Measurements from ENCODE around the gene SACS. TPM values are rescaled to one million over a fixed set of nuclear protein-coding genes. Genes with fewer than 3 reads are reported as not detected.
A peak's percentile ranks its signal among the peaks of the same experiment; 100 is the strongest.

Gene SACS, protein sequence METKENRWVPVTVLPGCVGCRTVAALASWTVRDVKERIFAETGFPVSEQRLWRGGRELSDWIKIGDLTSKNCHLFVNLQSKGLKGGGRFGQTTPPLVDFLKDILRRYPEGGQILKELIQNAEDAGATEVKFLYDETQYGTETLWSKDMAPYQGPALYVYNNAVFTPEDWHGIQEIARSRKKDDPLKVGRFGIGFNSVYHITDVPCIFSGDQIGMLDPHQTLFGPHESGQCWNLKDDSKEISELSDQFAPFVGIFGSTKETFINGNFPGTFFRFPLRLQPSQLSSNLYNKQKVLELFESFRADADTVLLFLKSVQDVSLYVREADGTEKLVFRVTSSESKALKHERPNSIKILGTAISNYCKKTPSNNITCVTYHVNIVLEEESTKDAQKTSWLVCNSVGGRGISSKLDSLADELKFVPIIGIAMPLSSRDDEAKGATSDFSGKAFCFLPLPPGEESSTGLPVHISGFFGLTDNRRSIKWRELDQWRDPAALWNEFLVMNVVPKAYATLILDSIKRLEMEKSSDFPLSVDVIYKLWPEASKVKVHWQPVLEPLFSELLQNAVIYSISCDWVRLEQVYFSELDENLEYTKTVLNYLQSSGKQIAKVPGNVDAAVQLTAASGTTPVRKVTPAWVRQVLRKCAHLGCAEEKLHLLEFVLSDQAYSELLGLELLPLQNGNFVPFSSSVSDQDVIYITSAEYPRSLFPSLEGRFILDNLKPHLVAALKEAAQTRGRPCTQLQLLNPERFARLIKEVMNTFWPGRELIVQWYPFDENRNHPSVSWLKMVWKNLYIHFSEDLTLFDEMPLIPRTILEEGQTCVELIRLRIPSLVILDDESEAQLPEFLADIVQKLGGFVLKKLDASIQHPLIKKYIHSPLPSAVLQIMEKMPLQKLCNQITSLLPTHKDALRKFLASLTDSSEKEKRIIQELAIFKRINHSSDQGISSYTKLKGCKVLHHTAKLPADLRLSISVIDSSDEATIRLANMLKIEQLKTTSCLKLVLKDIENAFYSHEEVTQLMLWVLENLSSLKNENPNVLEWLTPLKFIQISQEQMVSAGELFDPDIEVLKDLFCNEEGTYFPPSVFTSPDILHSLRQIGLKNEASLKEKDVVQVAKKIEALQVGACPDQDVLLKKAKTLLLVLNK (N-terminal part only)
- total RNA-seq, result 10 to 100 TPM; 27.4 to 30.9 TPM

DNA sequence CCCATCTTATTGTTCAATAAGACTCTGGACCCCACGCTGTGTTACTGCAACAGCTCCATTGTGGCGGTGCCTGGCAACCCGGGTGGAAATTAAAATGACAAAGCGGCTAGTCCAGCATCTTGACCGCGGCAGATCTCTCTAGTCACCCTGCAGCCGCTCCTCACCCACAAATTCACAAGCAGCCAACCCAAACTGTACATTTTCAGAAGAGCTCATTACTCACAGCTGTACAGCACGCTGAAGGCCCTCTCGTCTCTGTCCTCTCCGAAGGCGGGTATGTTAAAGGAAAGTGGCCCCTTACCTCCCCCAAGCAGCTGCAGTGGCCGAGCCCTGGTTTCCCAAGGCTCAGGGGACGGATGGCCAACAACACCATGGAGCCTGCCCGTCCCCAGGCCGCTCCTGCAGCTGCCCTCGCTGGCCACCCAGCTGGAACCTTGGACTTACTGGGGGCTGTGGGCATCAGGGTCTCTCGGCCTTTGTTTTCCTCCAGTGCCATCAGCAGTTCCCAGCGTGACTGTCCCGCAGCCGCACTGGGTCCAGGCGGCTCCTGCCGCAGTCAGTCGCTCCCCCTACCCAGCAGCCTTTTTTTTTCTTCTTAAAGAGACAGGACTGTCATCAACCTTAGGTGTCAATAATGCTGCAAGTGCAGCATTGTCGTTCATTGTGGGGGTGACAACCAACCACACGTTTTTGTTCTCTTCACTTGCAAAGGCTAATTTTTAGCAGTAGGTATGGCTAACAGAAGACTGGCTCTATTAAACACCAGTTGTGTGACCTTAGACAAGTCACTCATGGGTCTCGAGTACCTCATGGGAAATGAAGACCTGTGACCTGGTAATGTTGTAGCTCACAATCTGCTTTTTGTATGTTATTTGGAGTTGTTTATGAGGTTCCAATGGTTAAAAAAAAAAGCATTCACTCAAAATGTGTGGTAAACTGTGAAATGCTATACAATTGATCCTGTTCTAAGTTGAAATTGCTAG, at the start of gene SACS:
TSS of gene SACS (minus strand) at position 532 of the 983 bp plus-strand sequence. CDS start 22,463 bp downstream, outside the sequence.
- no peak for ATAC-seq (ENCODE audit: low read depth)
- DNase-seq, result no peak
- POLR2A ChIA-PET, result no interaction called here
- H3K4me3 Mint-ChIP-seq, result no peak within 1 kb of the TSS
- H3K27me3 Mint-ChIP-seq, result peaks cover 48% of the 10 kb centered on the region
- no peaks in the 10 kb centered on the region for H3K4me1 Mint-ChIP-seq
- H3K27ac Mint-ChIP-seq, result no peak within 1 kb of the TSS
- H3K9me3 Mint-ChIP-seq, result no peaks in the 10 kb centered on the region
- H3K36me3 Mint-ChIP-seq, result no peaks in the 10 kb centered on the region

DNA sequence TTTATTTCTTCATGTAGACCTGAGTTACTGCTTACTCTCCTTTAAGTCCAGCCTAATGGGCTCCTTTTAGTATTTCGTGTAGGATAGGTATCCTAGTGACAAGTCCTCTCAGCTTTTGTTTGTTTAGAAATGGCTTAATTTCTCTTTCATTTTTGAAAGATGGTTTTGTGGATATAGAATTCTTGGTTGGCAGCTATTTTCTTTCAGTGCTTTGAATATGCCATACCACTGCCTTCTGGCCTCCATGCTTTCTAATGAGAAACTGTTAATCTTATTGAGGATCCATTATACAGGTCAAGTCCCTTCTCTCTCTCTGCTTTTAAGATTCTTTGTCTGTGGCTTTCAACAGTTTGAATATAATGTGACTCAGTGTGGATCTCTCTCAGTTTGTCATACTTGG, 46.8 kb upstream of the SACS start:
- DNase-seq (no peak), ATAC-seq (ENCODE audit: low read depth) (no peak)
- POLR2A ChIA-PET, result no interaction called here
- Mint-ChIP-seq H3K4me1 (no peaks in the 10 kb centered on the region), H3K27ac (no peak overlapping the region), H3K27me3 (peaks cover 26% of the 10 kb centered on the region), H3K4me3 (no peak overlapping the region), H3K9me3 (peaks cover 12% of the 10 kb centered on the region), H3K36me3 (peaks cover 4% of the 10 kb centered on the region)

DNA sequence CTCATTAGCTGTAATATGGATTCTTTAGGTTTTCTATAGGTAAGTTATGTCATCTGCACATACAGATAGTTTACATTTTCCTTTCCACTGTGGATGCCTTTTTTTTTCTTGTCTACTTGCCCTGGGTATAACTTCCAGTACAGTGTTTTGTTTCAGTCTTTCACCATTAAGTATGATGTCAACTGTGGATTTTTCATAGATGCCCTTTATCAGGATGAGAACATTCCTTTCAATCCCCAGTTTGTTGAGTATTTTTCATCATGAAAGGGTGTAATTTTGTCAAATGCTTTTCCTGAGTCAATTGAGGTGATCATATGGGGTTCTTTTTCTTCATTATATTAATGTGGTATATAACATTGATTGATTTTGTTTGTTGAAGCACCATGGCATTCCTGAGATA, 43.6 kb upstream of the SACS start:
- peaks cover 4% of the 10 kb centered on the region for H3K36me3 Mint-ChIP-seq
- H3K27me3 Mint-ChIP-seq, result peaks cover 26% of the 10 kb centered on the region
- peaks cover 12% of the 10 kb centered on the region for H3K9me3 Mint-ChIP-seq
- POLR2A ChIA-PET, result no interaction called here
- DNase-seq (no peak), ATAC-seq (ENCODE audit: low read depth) (no peak)
- H3K4me3 Mint-ChIP-seq, result no peak overlapping the region
- no peaks in the 10 kb centered on the region for H3K4me1 Mint-ChIP-seq
- H3K27ac Mint-ChIP-seq, result no peak overlapping the region

DNA sequence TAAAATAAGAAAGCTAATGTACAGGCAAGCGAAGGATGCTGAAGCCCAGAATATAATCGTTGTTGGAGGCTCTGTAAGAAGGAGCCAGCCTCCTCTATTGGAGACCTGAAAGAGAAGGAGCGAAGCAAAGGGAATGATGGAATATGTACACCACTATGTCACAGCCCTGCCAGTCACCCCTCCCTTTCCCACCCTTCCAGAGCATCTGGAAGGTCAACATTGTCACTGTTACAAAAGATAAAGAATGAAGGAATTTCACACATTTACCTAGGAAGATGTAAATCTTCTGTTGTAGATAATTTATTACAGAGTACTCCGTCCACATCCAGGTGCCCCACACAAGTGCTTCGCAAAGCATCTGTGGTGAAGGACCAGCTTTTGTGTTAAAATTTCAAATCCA, 39.7 kb upstream of the SACS start:
- H3K4me3 Mint-ChIP-seq, result no peak overlapping the region
- POLR2A ChIA-PET, result no interaction called here
- peaks cover 25% of the 10 kb centered on the region for H3K27me3 Mint-ChIP-seq
- ATAC-seq (ENCODE audit: low read depth) (no peak), DNase-seq (no peak)
- no peaks in the 10 kb centered on the region for H3K36me3 Mint-ChIP-seq
- H3K9me3 Mint-ChIP-seq, result no peaks in the 10 kb centered on the region
- no peaks in the 10 kb centered on the region for H3K4me1 Mint-ChIP-seq
- no peak overlapping the region for H3K27ac Mint-ChIP-seq

DNA sequence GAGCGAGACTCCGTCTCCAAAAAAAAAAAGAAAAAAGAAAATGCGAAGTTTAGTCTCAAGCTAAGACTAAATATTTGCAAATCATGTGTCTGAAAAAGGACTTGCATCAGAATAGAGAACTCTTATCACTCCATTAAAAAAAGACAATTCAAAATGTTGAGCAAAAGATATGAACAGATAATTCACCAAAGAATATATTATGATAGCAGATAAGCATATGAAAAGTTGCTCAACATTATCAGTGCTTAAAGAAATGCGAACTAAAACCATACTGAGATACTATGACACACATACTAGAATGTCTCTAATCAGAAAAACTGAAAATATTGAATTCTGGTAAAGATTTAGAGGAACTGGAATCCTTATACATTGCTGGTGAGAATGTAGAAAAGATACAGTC, 38.7 kb upstream of the SACS start:
- H3K4me3 Mint-ChIP-seq, result no peak overlapping the region
- no peaks in the 10 kb centered on the region for H3K9me3 Mint-ChIP-seq
- H3K36me3 Mint-ChIP-seq, result no peaks in the 10 kb centered on the region
- DNase-seq, result no peak
- no peak for ATAC-seq (ENCODE audit: low read depth)
- peaks cover 17% of the 10 kb centered on the region for H3K27me3 Mint-ChIP-seq
- no peak overlapping the region for H3K27ac Mint-ChIP-seq
- POLR2A ChIA-PET, result no interaction called here
- H3K4me1 Mint-ChIP-seq, result no peaks in the 10 kb centered on the region

DNA sequence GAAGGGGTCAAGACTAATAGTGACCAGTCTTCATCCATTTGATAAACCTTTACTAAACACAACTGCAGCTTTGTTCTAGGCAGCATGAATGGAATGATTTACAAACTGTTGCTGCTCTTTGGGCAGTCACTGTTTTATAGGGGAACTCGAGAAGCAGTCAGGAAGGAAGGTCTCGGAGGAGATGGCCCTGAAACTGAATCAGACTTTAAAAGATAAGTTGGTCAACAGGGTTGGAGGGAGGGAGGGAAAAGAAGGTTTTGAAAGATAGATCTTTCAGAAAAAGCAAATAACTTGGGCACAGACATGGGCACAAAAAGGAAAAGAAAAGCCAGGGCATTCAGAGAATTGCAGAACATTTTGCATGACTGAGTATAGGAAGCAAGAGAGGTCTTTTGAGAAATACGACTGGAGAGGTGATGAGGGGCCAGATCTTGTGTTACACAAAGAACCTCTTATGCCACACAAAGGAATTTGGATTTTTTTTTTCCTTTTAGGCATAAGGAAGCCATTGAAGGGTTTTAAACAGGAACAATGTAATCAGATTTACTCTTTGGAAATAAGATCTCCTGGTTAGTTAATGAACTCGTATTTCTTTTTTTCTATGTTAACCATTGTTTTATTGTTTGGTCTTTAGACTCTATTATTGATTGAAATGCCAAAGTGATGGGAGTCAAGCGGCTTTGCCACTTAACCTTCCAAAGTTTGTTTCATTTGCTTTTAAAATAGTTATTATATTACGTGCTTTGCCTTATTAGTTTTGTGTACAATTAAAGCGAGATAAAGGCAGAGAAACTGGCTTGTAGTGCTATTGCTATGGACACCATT, 37.5 kb upstream of the SACS start:
- POLR2A ChIA-PET, result no interaction called here
- no peak overlapping the region for H3K27ac Mint-ChIP-seq
- no peaks in the 10 kb centered on the region for H3K9me3 Mint-ChIP-seq
- H3K36me3 Mint-ChIP-seq, result no peaks in the 10 kb centered on the region
- H3K27me3 Mint-ChIP-seq, result peaks cover 8% of the 10 kb centered on the region
- no peak overlapping the region for H3K4me3 Mint-ChIP-seq
- peaks cover 1% of the 10 kb centered on the region for H3K4me1 Mint-ChIP-seq
- ATAC-seq (ENCODE audit: low read depth), result no peak
- no peak for DNase-seq

DNA sequence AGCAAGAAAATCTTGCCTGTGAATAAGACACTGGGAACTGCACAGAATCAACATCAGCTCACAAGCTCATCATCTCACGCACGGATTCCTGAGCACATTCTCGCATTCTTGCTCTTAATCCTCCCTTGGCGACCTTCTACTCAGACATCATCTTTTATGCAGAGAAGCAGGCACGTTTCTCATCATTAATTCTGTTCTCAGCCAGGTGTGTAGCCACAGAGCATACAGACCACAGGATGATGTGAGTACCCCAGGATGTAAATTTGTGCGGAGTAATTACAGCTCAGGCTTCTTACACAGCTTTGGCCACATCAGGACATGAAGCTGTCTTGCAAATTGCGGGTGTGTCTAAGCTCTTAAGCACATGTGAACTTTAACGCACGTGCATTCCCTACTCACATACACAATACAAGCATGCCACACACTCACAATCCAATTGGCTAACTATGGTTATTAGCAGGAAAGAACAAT, 36.5 kb upstream of the SACS start:
- ATAC-seq (ENCODE audit: low read depth) (no peak), DNase-seq (no peak)
- peaks cover 4% of the 10 kb centered on the region for H3K4me1 Mint-ChIP-seq
- POLR2A ChIA-PET, result no interaction called here
- peaks cover 10% of the 10 kb centered on the region for H3K27me3 Mint-ChIP-seq
- H3K4me3 Mint-ChIP-seq, result no peak overlapping the region
- H3K36me3 Mint-ChIP-seq, result no peaks in the 10 kb centered on the region
- H3K9me3 Mint-ChIP-seq, result no peaks in the 10 kb centered on the region
- H3K27ac Mint-ChIP-seq, result no peak overlapping the region

DNA sequence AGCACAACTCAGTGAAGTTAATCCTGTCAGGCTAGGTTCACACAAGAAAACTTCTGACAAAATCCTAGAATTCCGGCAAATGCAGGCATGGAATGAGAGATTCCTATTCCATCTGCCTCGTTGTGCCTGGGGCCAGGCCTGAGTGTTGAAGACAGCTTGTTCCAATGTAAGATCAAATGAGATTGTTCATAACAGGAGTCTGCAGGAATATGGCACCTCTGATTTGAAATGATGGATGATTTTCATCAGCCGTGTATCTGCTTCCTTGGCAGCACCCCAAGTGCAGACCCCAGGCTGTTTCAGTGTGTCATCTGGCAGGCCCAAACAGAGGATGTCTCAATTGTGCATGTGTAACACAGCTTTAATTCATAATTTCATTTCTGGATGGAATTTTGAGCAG, 35.3 kb upstream of the SACS start:
- ATAC-seq (ENCODE audit: low read depth) (no peak), DNase-seq (no peak)
- Mint-ChIP-seq H3K4me3 (no peak overlapping the region), H3K27ac (no peak overlapping the region), H3K27me3 (peaks cover 9% of the 10 kb centered on the region), H3K36me3 (no peaks in the 10 kb centered on the region), H3K4me1 (peaks cover 4% of the 10 kb centered on the region), H3K9me3 (no peaks in the 10 kb centered on the region)
- POLR2A ChIA-PET, result no interaction called here

DNA sequence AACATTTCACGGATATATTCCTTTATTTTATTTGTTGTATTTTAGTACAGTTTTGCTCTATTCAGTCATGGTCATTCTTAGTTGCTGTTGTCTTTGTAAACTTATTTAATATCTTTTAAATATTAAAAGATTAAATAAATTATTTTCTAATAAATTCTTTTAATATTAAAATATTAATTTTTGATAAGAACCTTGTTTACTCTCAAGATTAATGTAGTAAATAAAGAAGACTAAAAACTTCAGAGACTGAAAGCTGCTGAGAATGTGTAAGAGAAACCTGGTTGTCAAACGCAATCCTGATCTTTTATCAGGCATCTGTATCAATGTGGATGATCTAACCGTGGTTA, 34.4 kb upstream of the SACS start:
- Mint-ChIP-seq H3K36me3 (no peaks in the 10 kb centered on the region), H3K27ac (no peak overlapping the region), H3K9me3 (no peaks in the 10 kb centered on the region), H3K4me3 (no peak overlapping the region), H3K4me1 (peaks cover 4% of the 10 kb centered on the region), H3K27me3 (peaks cover 11% of the 10 kb centered on the region)
- POLR2A ChIA-PET, result no interaction called here
- DNase-seq, result no peak
- ATAC-seq (ENCODE audit: low read depth), result no peak

DNA sequence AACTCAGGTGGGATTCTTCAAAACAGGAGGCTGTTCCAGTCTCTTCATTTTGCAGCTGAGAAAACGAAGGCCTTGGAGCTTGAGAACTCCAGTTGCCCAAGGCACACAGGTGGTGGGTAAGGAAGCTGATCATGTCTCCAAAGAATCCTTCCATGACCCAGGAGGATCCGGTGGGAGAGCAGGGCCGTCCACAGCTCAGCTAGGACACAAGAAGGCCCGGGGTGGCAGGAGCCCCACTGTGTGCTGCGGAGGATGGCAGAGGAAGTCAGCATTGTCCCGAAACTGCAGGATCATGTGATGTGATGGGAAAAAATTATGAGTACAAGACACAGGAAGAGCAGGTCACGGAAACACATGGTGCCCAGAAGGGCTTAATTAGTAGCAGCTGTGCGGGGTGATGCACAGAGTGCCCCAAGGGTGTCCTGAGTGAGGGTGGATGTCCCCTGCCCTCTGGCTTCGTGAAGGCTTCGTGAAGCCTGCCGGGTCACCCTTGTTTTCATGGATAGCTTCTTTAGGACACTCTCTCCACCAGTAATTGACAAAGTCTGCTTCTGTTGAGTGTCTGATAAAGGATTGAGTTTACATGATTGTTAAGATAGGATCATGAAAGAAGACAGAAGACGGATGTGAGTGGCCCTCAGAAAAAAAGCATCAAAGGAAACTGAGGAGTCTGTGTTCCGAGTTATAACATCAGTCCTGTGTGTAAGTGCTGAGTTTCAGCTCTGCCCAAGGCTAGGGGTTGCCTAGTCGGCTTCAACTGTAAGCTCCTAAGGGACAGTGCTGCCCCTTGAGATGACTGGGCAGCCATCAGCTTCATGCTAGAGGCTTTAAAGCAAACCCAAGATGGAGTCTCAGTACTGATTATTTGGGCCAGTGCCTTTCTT, 33.8 kb upstream of the SACS start:
- ATAC-seq (ENCODE audit: low read depth) (no peak), DNase-seq (no peak)
- POLR2A ChIA-PET, result no interaction called here
- Mint-ChIP-seq H3K27ac (no peak overlapping the region), H3K4me3 (no peak overlapping the region), H3K4me1 (peaks cover 4% of the 10 kb centered on the region), H3K27me3 (peaks cover 11% of the 10 kb centered on the region), H3K36me3 (no peaks in the 10 kb centered on the region), H3K9me3 (no peaks in the 10 kb centered on the region)

DNA sequence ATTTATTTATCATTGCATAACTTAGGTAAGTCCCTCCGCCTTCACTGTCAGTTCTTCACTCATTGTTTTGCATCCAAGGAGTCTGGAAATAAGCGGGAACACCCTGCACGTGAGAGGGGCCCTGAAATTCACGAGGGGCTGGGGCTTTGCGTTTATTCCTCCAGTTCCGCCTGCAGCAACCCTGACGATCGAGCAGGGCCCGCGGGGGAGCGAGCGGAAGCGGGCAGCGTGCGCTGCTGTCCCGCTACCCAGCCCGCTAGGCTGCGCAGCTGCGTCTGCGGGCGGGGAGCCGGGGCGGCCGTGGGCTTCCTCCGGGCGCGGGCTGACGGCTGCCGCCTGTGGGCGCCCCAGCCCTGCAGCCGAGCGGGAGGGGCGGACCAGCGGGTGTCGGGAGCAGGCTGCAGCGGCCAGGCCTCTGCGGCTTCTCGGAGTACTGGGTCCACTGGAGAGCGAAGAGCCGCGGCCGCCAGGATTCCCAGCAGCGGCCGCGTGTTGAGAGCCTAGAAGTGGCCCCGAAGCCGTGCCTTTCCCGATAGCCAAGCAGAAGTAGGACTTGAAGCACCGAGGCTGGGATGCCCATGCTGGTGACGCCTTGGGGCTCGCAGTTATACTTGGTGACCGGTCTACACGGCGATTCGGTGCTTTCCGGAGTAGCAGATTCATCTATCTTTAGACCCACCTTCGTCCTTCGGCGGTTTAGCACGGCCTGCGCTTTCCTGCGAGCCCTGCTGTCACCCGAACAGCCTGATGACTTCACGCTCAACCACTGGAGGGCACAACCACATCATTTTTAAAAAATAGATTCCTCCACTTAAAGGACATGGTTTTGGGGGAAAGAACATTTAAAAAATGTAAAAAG, 32.9 kb upstream of the SACS start:
- ATAC-seq (ENCODE audit: low read depth) (peak; percentile 94), DNase-seq (peak; percentile 78)
- Mint-ChIP-seq H3K4me1 (peaks cover 4% of the 10 kb centered on the region), H3K36me3 (no peaks in the 10 kb centered on the region), H3K9me3 (no peaks in the 10 kb centered on the region), H3K27ac (no peak overlapping the region), H3K27me3 (peaks cover 14% of the 10 kb centered on the region), H3K4me3 (peak overlapping the region; percentile 67)
- POLR2A ChIA-PET, result interaction anchor here (0.6 kb wide), 1 partner anchor 15 kb away, joined by 4 read pairs; no protein-coding TSS in a partner anchor

All from activated naive CD8-positive, alpha-beta T cell treated with anti-CD3 and anti-CD28 coated beads, Interleukin-2, amount 10 ng/mL, durations not matched to agents 7 days and 5 days (primary cell).